Endodermal cell (in vitro differentiated cells): ENCODE data around the gene SURF6. TPM values are rescaled to one million over a fixed set of nuclear protein-coding genes. Genes with fewer than 3 reads are reported as not detected.
"Not testable (repeated sequence)": the region's sequence is repeated elsewhere in the genome, so short reads cannot be mapped to it uniquely, and the experiment has no call there.

Experiments used
- DNase-seq: peaks from one replicate; pipeline ENCODE4 v3.0.0-alpha.2; 2017
- H3K27ac ChIP-seq: 2 replicates; pipeline ENCODE4 v1.5.1; 2013; ENCODE audit warnings: mild to moderate bottlenecking, low read depth, low read length, moderate library complexity
- H3K27me3 ChIP-seq: 2 replicates; pipeline ENCODE4 v1.6.1; 2013; ENCODE audit warnings: mild to moderate bottlenecking, low read length, moderate library complexity; ENCODE audit not compliant: insufficient read depth, control insufficient read depth, poor library complexity, severe bottlenecking
- H3K36me3 ChIP-seq: 2 replicates; pipeline ENCODE4 v1.7.0; 2013; ENCODE audit warnings: mild to moderate bottlenecking, low read length, moderate library complexity; ENCODE audit not compliant: control insufficient read depth, insufficient read depth
- H3K4me1 ChIP-seq: one replicate; pipeline ENCODE4 v1.7.0; 2013; ENCODE audit warnings: low read length; ENCODE audit not compliant: control insufficient read depth, insufficient read depth
- H3K4me3 ChIP-seq: 2 replicates; pipeline ENCODE4 v1.5.1; 2013; ENCODE audit warnings: mild to moderate bottlenecking, low read length, moderate library complexity
- H3K9ac ChIP-seq: 2 replicates; pipeline ENCODE4 v1.6.1; 2013; ENCODE audit warnings: mild to moderate bottlenecking, low read length, moderate library complexity; ENCODE audit not compliant: poor library complexity, severe bottlenecking; ENCODE audit errors: extremely low read depth
- H3K9me3 ChIP-seq: 2 replicates; pipeline ENCODE4 v1.6.1; 2013; ENCODE audit warnings: mild to moderate bottlenecking, low read length, moderate library complexity; ENCODE audit not compliant: control insufficient read depth
- H3K27ac Mint-ChIP-seq: 2 replicates; pipeline ENCODE4 v1.8.0; 2020; ENCODE audit warnings: mixed read lengths
- H3K27me3 Mint-ChIP-seq: 2 replicates; pipeline ENCODE4 v1.8.0; 2021; ENCODE audit warnings: mild to moderate bottlenecking, mixed read lengths; ENCODE audit not compliant: insufficient read depth
- H3K36me3 Mint-ChIP-seq: 2 replicates; pipeline ENCODE4 v1.8.0; 2020; ENCODE audit warnings: low read depth, mixed read lengths
- H3K4me1 Mint-ChIP-seq: 2 replicates; pipeline ENCODE4 v1.8.0; 2020; ENCODE audit warnings: mixed read lengths
- H3K4me3 Mint-ChIP-seq: 2 replicates; pipeline ENCODE4 v1.8.0; 2020; ENCODE audit warnings: mild to moderate bottlenecking, moderate library complexity, mixed read lengths
- H3K9me3 Mint-ChIP-seq: 2 replicates; pipeline ENCODE4 v1.8.0; 2020; ENCODE audit warnings: mild to moderate bottlenecking, mixed read lengths
- WGBS, 2 experiments: methylation state at CpG; one replicate each; pipeline versions ENCODE4 v1.1.5 to v1.1.7; 2013; ENCODE audit warnings: missing lambda C conversion rate in 2 of 2, mixed read lengths in 1 of 2; ENCODE audit not compliant: insufficient coverage in 1 of 2, insufficient read length in 1 of 2; 5-methylcytosine and 5-hydroxymethylcytosine counted together
- total RNA-seq, 2 donors: library from RNA; stranded (reverse); fragmentation: NEBNext Ultra II Directional in 1 of 2; extraction: Animal tissue kit (Norgen Biotek cat#: 25700) in 1 of 2; gene quantifications; 2 replicates in 1 of 2; 3 replicates in 1 of 2; pipeline ENCODE4 v1.2.1, GENCODE V29; 2021
- TF ChIP-seq, protein P1 (sequence below): fragments of 200-600 bp; sonication (generic); conservative IDR thresholded peaks from 2 replicates; pipeline ENCODE4 v1.5.0; 2021; ENCODE audit warnings: antibody characterized with exemption, mild to moderate bottlenecking

Gene SURF6
- total RNA-seq, 2 donors from 2014 or later, result 22.9 to 27.5 TPM

DNA sequence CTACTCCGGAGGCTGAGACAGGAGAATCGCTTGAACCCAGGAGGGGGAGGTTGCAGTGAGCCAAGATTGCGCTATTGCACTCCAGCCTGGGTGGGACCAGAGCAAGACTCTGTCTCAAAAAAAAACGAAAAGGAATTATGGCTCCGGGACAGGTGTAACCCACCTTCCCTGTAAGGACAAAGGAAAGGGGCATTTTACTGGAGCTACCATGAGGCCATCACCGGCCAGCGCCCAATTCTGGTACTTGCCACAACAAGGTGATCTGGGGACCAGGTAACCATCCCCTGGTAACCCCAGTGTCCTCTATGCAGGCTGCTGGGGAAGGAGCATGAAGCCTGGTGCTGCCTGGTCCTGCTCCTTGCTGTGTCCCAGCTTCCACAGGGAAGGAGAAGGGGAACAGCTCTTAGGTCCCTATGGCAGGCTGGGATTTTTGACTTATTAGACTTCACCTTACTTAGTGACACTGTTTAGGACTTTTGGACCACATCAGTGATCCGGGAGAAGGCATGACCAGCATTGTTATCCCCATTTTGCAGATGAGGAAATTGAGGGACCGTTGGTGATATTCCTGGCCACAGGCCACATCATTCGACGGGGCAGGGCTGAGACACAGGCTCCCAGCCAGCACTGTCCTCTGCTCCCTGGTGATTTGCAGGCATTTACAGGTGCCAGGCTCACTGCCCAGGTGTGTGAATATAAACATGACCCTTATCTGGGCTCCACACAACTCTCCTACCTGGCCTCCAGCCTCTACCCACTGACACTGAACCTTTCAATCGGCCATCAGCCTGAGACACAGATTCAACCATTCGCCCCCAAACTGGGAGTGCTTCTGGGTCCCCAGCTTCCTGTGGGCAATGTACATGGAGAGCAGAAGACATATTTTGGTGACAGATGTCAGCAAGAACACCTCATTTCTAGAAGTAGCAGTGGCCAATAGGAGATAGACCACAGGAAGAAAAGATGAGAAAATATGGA, 34.4 kb downstream of the SURF6 start:
- H3K9me3 Mint-ChIP-seq, result peaks cover 4% of the 10 kb centered on the region
- no peaks in the 10 kb centered on the region for H3K27me3 ChIP-seq
- H3K27ac Mint-ChIP-seq, result no peak overlapping the region
- peaks cover 10% of the 10 kb centered on the region for H3K27me3 Mint-ChIP-seq
- H3K27ac ChIP-seq, result no peak overlapping the region
- H3K4me1 Mint-ChIP-seq, result no peaks in the 10 kb centered on the region
- H3K9me3 ChIP-seq, result no peaks in the 10 kb centered on the region
- H3K4me1 ChIP-seq, result no peaks in the 10 kb centered on the region
- no peaks in the 10 kb centered on the region for H3K36me3 ChIP-seq
- no peak overlapping the region for H3K4me3 Mint-ChIP-seq
- no peak for DNase-seq
- H3K36me3 Mint-ChIP-seq, result no peaks in the 10 kb centered on the region
- H3K9ac ChIP-seq, result no peak overlapping the region
- TF ChIP-seq, protein P1, sequence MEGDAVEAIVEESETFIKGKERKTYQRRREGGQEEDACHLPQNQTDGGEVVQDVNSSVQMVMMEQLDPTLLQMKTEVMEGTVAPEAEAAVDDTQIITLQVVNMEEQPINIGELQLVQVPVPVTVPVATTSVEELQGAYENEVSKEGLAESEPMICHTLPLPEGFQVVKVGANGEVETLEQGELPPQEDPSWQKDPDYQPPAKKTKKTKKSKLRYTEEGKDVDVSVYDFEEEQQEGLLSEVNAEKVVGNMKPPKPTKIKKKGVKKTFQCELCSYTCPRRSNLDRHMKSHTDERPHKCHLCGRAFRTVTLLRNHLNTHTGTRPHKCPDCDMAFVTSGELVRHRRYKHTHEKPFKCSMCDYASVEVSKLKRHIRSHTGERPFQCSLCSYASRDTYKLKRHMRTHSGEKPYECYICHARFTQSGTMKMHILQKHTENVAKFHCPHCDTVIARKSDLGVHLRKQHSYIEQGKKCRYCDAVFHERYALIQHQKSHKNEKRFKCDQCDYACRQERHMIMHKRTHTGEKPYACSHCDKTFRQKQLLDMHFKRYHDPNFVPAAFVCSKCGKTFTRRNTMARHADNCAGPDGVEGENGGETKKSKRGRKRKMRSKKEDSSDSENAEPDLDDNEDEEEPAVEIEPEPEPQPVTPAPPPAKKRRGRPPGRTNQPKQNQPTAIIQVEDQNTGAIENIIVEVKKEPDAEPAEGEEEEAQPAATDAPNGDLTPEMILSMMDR, result no peak
- WGBS, 2 experiments, result 92 to 94% methylated on average over 12 to 13 of the region's 13 CpGs
- no peak overlapping the region for H3K4me3 ChIP-seq

DNA sequence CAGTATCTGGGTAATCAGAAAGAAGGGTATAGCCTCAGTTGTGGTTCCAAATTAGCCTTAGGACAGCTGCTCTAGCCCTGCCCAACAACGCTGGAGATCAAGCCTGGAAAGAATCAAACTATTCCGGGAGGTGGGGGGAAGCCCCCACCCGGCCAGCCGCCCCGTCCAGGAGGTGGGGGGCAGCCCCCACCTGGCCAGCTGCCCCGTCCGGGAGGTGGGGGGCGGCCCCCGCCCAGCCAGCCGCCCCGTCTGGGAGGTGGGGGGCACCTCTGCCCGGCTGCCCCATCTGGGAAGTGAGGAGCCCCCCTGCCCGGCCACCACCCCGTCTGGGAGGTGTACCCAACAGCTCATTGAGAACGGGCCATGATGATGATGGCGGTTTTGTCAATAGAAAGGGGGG, 36.0 kb downstream of the SURF6 start:
- not testable (repeated sequence) for H3K27ac ChIP-seq, H3K27ac Mint-ChIP-seq, H3K36me3 Mint-ChIP-seq, H3K27me3 Mint-ChIP-seq, DNase-seq, H3K4me3 ChIP-seq, H3K4me1 Mint-ChIP-seq, H3K9me3 Mint-ChIP-seq, H3K4me3 Mint-ChIP-seq, H3K36me3 ChIP-seq, H3K4me1 ChIP-seq, H3K27me3 ChIP-seq, H3K9me3 ChIP-seq, H3K9ac ChIP-seq
- WGBS, 2 experiments, result 80 to 100% methylated on average over 1 to 15 of the region's 16 CpGs

DNA sequence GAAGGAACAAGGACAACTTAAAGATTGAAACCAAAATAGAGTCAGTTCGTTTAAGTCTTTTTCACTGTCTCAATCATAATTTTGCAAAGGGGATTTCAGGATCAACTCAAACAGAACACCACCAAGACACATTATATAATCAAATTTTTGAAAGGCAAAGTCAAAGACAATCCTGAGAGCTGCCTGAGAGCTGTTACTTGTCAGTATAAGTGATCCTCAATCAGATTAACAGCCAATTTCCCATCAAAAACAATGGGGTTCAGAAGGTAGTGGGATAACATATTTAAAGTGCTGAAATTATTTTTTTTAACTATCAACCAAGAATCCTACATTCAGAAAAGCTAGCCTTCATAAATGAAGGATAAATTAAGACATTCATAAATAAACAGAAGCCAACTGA, 41.7 kb downstream of the SURF6 start:
- 82% methylated on average over 1 of the region's 1 CpG; no CpG with 5 or more reads in 1 of the 2 experiments for WGBS, 2 experiments
- TF ChIP-seq, protein P1, result no peak
- Histone ChIP-seq H3K27me3 (peaks cover 4% of the 10 kb centered on the region), H3K4me3 (no peak overlapping the region), H3K9me3 (peaks cover 31% of the 10 kb centered on the region), H3K36me3 (no peaks in the 10 kb centered on the region), H3K27ac (no peak overlapping the region), H3K4me1 (no peaks in the 10 kb centered on the region), H3K9ac (no peak overlapping the region)
- Mint-ChIP-seq H3K4me1 (no peaks in the 10 kb centered on the region), H3K4me3 (no peak overlapping the region), H3K27ac (no peak overlapping the region), H3K36me3 (no peaks in the 10 kb centered on the region), H3K9me3 (peaks cover 60% of the 10 kb centered on the region), H3K27me3 (peaks cover 23% of the 10 kb centered on the region)
- DNase-seq, result no peak
